ENCODE results near the gene SPTLC3. TPM values are rescaled to one million over a fixed set of nuclear protein-coding genes. Genes with fewer than 3 reads are reported as not detected.

The SPTLC3 gene
- total RNA-seq (10 to 100 TPM in 4 of 9 donors, 1 to 10 TPM in 5; 3.0 to 15.7 (median 8.9) TPM), polyA plus RNA-seq (1 to 10 TPM; 1.4 to 9.1 (median 2.2) TPM)
- long read RNA-seq, donor 1, full-length matches to known transcripts, result 1 of 1 reads
- long read RNA-seq, donor 1, partial matches to known transcripts, result 0 of 1 reads
- long read RNA-seq, donor 1, other reads (novel, unspliced or antisense), result 0 of 1 reads
- long read RNA-seq, donor 2, result 0 reads
- long read RNA-seq, donor 3, full-length matches to known transcripts, result 1 of 1 reads
- long read RNA-seq, donor 3, partial matches to known transcripts, result 0 of 1 reads
- long read RNA-seq, donor 3, other reads (novel, unspliced or antisense), result 0 of 1 reads
- long read RNA-seq, donor 4, partial matches to known transcripts, result 0 of 1 reads
- long read RNA-seq, donor 4, other reads (novel, unspliced or antisense), result 1 of 1 reads
- long read RNA-seq, donor 5, full-length matches to known transcripts, result 5 of 13 reads
- long read RNA-seq, donor 5, partial matches to known transcripts, result 0 of 13 reads
- long read RNA-seq, donor 5, other reads (novel, unspliced or antisense), result 8 of 13 reads
- long read RNA-seq, donor 6, result 0 reads
- long read RNA-seq, donor 7, full-length matches to known transcripts, result 1 of 1 reads
- long read RNA-seq, donor 7, partial matches to known transcripts, result 0 of 1 reads
- long read RNA-seq, donor 7, other reads (novel, unspliced or antisense), result 0 of 1 reads
- long read RNA-seq, donor 8, result 0 reads
- long read RNA-seq, donor 9, full-length matches to known transcripts, result 3 of 3 reads
- long read RNA-seq, donor 9, partial matches to known transcripts, result 0 of 3 reads
- long read RNA-seq, donor 9, other reads (novel, unspliced or antisense), result 0 of 3 reads
- long read RNA-seq, donor 10, full-length matches to known transcripts, result 1 of 1 reads
- long read RNA-seq, donor 10, partial matches to known transcripts, result 0 of 1 reads
- long read RNA-seq, donor 10, other reads (novel, unspliced or antisense), result 0 of 1 reads

DNA sequence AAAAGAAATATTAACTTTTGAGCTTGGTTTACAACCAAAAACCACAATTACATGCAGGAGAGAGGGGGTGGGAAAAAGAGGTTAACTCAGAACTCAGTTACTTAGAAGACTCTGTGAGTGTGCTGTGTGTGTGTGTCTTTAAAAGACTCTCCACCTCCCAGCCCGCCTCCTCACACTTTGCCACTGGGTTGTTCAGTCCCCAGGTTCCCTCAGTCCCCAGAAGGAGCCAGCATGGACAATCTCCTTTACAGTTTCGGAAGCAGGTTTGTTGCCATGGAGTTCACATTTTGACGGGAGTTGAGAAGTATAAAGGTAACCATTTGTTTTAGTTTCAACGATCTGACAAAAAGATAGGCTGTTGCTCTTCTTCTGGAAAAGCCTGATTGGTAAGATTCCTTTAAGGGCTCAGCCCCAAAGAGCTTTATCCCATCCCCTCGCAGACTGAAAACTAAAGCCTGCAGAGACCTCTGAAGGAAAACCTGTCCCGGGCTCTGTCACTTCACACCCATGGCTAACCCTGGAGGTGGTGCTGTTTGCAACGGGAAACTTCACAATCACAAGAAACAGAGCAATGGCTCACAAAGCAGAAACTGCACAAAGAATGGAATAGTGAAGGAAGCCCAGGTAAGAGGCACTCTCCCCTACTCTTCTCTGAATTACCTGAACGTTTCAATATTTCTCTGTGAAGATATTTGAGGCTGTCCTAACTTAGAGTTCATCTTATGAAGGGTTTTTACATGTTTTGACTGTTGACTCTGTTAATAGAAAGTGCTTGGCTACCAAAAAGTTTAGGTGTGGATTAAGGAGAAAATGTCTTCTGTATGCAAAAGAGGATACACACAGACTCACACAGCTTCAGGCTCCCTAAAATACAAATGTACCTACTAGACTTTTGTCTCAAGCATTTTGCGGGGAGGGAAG is at the start of gene SPTLC3:
Gene SPTLC3, plus strand, starts transcription at position 212 of the 921 bp plus-strand sequence. Its CDS starts 296 bp downstream, at position 508.
- no peaks in the 10 kb centered on the region for H3K36me3 ChIP-seq (replicated peaks in 1 of 2)
- intact Hi-C loops (cut with DNase I), result no loop called here
- peak within 1 kb of the TSS; percentile 28 to 85 (median 57) for H3K27ac ChIP-seq
- TF ChIP-seq POLR2A (IDR thresholded peaks at IDR 0.05) (peak in 1 of 2 donors; percentile 52), CTCF (IDR thresholded peaks at IDR 0.05) (no peak)
- no peaks in the 10 kb centered on the region for H3K9me3 ChIP-seq (replicated peaks in 1 of 3)
- 3 to 5% (median 3%) methylated on average over 9 of the region's 9 CpGs for whole genome bisulfite sequencing, 4 donors
- H3K27me3 ChIP-seq, result no peaks in the 10 kb centered on the region
- H3K4me3 ChIP-seq, result peak within 1 kb of the TSS in 3 of 4 donors; percentile 32 to 56 (median 36)
- DNase-seq, result peak; percentile 39 to 69 (median 56)
- peaks cover 5 to 15% of the 10 kb centered on the region in 2 donors for H3K4me1 ChIP-seq (replicated peaks in 1 of 2)

DNA sequence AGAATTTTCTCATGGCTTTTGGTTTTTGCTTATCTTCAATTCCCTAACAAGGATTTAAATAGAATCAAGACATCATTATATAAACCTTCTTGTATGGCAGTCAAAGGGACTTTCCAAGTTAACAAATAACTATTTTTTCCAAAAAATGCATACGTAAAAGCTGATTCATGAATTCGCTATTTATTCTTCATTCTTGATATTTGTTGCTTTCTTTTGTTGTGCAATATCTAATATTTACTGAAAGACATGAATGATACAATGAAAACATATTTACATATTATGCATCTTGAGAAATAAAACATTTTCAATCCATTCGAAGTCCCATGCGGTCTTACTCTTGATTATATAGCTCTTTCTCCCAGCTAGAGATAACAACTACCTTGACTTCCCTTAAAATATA is 47.0 kb upstream of the SPTLC3 start:
- no peak overlapping the region for H3K4me3 ChIP-seq
- no peaks in the 10 kb centered on the region for H3K27me3 ChIP-seq
- H3K27ac ChIP-seq, result no peak overlapping the region
- H3K9me3 ChIP-seq (replicated peaks in 1 of 3), result no peaks in the 10 kb centered on the region
- no peak for TF ChIP-seq POLR2A (IDR thresholded peaks at IDR 0.05)
- no peak for TF ChIP-seq CTCF (IDR thresholded peaks at IDR 0.05)
- 86 to 94% (median 88%) methylated on average over 4 of the region's 4 CpGs for WGBS, 4 donors
- H3K36me3 ChIP-seq (replicated peaks in 1 of 2), result no peaks in the 10 kb centered on the region
- DNase-seq, result no peak
- intact Hi-C loops (cut with DNase I), result loop anchor here in 1 of 2 donors (10.0 kb wide), 1 partner anchor 143 kb away; no protein-coding TSS in a partner anchor
- no peaks in the 10 kb centered on the region for H3K4me1 ChIP-seq (replicated peaks in 1 of 2)

DNA sequence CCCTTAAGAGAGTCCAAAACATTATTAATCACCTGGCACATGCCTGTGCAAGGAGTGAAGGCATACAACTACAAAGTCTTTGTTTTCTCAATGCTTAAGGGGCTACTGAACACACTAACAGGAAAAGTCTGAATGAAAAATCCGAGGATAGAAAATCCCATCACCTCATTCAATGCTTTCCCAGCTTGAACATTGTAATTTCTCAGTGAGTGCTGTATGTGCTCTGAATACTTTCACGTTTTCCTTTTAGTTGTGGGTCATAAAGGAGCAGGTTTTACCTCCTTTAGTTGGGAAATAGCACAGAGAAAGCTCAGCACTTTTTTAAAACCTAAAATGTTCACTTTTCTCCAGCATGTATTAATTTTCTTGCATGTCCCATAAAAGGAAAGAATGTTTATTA is 45.9 kb upstream of the SPTLC3 start:
- H3K27ac ChIP-seq, result no peak overlapping the region
- DNase-seq, result no peak
- H3K4me3 ChIP-seq, result no peak overlapping the region
- H3K36me3 ChIP-seq (replicated peaks in 1 of 2), result no peaks in the 10 kb centered on the region
- no peaks in the 10 kb centered on the region for H3K9me3 ChIP-seq (replicated peaks in 1 of 3)
- intact Hi-C loops (cut with DNase I), result loop anchor here in 1 of 2 donors (10.0 kb wide), 1 partner anchor 142 kb away; no protein-coding TSS in a partner anchor
- no peaks in the 10 kb centered on the region for H3K27me3 ChIP-seq
- no peaks in the 10 kb centered on the region for H3K4me1 ChIP-seq (replicated peaks in 1 of 2)
- 44 to 61% (median 54%) methylated on average over 2 of the region's 2 CpGs for WGBS, 4 donors
- TF ChIP-seq CTCF (IDR thresholded peaks at IDR 0.05) (no peak), POLR2A (IDR thresholded peaks at IDR 0.05) (no peak)

Data from adrenal gland (tissue), 19 donors.